Femur (tissue), 1 donor: Measurements from ENCODE around the gene CADPS.

Experiments
- DNase-seq: peaks from one replicate; pipeline ENCODE4 v3.0.0-alpha.2; 2017

The CADPS gene

GRCh38 chr3:62873451-62873760 lies 1.8 kb downstream of the CADPS start:
- no peak for DNase-seq

GRCh38 chr3:62872318-62872717 lies 2.9 kb downstream of the CADPS start:
- DNase-seq = no peak

GRCh38 chr3:62870321-62870720 lies 4.9 kb downstream of the CADPS start:
- DNase-seq = no peak

DNA sequence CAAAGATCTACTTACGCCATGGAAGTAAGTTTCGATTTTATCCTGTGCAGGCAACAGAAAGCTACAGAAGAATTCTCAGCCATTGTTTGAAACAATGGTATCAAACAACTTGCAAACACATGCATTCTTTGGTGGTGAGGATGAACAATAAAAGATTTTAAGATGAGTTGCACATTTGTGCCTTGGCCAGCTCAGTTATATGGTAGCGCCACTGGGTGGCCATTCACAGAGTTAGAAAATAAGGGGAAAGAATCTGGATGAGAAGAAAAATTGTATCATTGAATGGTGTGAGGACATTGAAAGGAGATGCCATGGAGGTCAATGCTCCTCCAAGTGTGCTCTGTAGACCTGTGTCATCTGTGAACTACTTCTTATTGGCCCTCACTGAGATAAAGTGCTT lies 11.6 kb downstream of the CADPS start:
- no peak for DNase-seq

- no peak for DNase-seq
Measured at GRCh38 chr3:62859203-62859791, 15.9 kb downstream of the CADPS start.

- no peak for DNase-seq
Measured at GRCh38 chr3:62845996-62846395, 29.2 kb downstream of the CADPS start.

GRCh38 chr3:62843508-62843907 lies 31.7 kb downstream of the CADPS start:
- DNase-seq = no peak

DNA sequence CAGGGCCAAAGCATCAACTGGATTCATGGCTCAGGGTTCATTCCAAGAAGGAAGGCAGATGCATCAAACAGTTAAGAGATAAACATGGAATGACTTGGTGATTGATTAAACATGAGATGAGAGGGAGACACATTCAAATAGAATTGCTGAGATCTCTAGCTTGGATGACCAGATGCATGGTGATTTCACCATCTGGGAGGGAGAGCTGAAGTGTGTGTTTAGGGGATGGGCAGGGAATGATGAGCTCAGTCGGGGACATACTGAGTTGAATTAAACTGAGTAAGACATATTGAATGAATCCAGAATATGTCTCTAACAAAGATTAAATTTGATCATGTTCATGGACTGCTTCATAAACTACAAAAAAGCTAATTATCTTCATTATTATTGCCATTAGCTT lies 35.5 kb downstream of the CADPS start:
- DNase-seq = no peak

DNA sequence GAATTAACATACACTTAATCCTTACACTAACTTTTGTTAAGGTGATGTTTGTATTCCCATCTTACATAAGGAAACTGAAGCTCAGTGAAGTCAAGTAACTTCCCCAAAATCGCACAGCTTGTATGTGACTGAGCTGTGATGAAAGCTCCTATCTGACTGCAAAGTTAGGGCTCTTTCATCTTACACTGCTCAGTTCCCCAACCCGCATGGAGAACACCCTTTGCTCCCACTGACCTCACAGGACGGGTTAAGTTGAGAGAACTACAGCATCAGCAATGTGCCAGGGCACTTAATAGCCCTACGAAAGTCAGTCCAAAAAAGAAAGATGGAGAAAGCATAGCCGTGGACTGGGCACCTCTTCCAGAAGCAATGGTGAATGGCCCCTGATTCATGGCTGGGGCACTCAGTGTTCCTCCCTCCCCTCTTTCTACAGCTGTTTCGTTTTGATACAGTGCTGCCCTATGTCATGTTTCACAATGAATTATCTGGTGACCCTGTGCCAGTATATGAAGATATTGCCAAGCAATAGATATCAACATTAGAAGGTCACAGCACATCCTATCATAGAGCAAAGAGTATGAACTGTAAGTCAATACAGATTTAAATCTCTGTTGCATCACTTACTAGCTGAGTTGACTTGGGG lies 38.0 kb downstream of the CADPS start:
- DNase-seq = no peak

- DNase-seq = no peak
Measured at GRCh38 chr3:62835554-62836236, 39.5 kb downstream of the CADPS start.

GRCh38 chr3:62833538-62833937 lies 41.7 kb downstream of the CADPS start:
- DNase-seq = no peak

- DNase-seq = no peak
Measured at GRCh38 chr3:62832553-62832952, 42.7 kb downstream of the CADPS start.

DNA sequence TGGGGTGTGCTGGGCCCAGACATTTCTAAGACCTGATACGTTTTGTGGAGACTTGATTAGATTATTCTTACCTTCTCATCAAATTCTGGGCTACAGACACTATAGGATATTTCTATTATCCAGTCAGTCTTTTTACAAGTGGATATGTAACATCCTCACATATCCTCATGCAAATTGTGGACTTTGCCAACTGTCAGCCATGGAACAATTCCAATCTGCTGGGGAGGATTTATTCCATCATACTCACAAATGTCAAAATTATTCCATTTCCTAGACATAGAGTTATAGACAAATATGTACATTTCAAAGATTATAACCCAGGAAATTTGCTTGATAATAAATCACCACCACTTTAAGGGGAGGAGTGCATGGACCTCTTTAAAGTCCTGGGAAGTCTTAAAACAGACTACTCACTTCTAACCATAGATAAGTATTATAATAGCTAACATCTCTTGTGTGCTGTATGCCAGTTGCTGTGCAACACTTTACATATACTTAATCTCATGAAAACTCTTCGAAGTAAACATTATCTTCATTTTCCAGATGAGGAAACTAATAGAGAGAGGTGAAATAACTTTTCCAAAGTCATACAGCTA lies 44.4 kb downstream of the CADPS start:
- DNase-seq = no peak

- no peak for DNase-seq
Measured at GRCh38 chr3:62827550-62827949, 47.7 kb downstream of the CADPS start.

DNA sequence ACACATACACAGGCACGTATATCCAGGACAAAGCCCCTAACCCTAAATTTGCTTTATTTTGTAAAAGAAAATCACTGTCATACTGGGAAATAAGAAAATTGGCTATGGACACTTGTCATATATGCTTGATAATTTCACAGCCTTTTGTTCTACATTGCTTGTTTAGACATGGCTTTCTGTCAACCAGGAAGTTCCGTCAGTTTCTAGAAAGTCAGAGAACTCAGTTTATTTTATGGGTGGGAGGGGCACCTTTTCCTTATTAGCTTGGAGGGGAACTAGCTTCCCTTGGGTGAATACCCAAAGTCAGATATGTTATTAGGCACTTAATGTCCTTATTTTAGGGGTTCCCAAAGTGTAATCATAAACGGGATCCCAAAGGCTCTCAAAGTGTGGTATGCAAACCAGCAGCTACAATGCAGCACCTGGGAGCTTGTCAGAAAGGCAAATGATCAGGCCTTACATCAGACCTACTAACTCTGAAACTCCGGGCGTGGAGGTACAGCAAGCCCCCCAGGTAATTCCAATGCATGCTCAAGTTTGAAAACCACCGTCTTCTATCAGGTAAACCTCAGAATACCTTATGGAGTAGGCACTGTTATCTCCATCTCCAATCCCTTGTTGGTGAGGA lies 50.1 kb downstream of the CADPS start:
- no peak for DNase-seq

DNA sequence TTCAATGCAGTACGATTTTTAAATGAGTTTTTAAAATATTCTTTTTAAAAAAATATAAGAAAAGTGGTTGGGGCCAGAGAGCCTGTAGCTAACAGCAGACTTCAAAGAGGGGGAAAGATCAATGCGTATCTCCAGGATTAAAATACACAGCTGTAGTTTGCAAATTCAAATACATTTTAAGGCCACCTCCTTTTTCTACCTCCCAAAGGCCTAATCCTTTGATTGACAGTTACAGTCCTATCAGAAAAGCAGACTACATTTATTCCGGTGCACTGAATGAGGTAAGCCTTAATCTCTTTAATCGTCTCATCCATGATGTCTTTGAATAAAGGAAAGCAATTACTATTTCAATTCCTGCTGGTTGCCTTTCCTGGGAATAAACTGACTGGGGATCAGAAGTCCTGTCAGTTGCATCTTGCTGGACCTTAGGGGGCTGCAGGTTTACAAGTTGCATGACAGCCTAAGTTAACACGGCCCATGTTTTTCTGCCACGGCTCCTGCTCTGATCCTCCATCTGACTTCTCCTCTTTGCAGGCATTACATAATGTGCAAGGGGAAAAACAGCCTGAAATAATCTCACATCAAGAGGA lies 51.7 kb downstream of the CADPS start:
- no peak for DNase-seq

- DNase-seq = no peak
Measured at GRCh38 chr3:62822905-62823304, 52.3 kb downstream of the CADPS start.

- DNase-seq = no peak
Measured at GRCh38 chr3:62818347-62818746, 56.9 kb downstream of the CADPS start.

DNA sequence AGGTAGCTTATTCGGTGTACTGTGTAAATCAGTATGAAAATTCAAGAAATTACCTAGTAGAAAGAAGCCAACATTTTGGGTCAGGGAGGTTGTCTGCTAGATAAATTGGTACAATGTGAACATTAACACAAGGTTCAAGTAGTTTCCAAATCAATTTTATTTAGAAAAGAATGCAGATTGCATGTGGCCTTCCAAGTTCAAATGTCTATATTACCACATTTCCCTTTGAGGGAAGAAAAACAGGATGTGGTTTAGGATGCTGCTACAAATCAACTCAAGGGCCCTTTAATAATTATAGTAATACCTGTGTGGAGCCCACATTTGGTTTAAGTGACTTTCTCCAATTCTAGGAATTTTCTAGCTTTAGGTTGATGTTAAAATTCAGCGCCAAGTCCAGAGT lies 57.5 kb downstream of the CADPS start:
- no peak for DNase-seq

GRCh38 chr3:62815981-62816380 lies 59.2 kb downstream of the CADPS start:
- DNase-seq = no peak

- no peak for DNase-seq
Measured at GRCh38 chr3:62812631-62813030, 62.6 kb downstream of the CADPS start.

DNA sequence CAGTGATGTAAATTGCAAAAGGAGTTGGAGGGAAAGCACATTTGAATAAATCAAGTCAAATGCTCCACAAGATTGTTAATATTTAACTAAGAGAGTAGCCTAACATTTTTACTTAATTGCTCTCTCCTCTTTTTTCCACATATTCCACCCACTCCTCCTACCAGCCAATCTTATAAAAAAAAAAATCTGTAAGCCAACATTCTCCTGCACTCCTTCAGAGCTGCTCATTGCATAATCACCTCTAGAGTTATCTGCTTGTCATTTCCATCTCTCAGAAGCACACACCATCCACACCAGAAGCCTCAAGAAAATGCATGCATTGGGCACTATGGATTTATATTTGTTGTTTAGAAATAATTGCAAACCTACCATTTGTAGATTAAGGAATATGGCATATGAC lies 64.1 kb downstream of the CADPS start:
- DNase-seq = no peak

DNA sequence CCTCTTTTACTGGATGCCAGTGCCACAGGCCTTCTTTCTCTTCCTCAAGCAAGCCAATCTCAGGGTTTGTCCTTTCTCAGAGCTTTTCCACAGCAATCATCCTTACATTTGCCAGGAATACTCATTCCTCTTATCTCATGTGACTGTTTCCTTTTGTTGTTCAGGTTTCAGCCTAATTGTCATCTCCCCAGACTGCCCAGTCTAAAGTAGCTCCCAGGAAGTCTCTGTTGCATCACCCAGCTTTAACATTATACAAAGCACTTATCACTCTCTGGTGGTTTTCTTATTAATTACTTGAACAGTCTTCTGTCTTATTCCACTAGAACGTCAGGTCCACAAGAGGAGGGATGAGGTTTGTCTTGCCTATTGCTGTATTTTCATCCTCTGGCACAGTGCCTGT lies 65.8 kb downstream of the CADPS start:
- no peak for DNase-seq
